ENCODE results near the gene C10orf71.

GRCh38 chr10:49294731-49295130 lies 4.2 kb upstream of the C10orf71 start:
- TF ChIP-seq CTCF (IDR thresholded peaks at IDR 0.05; ENCODE audit: low read depth, low read length, poor library complexity, severe bottlenecking) (no peak), EZH2phosphoT487 (IDR thresholded peaks at IDR 0.05; ENCODE audit: borderline replicate concordance, low read length) (no peak)

Data from DOHH2 (cell line).